HG03354 (cell line): ENCODE measurements around the gene MRFAP1L1.
A peak's percentile ranks its signal among the peaks of the same experiment; 100 is the strongest.
"Not testable (repeated sequence)": the region's sequence is repeated elsewhere in the genome, so short reads cannot be mapped to it uniquely, and the experiment has no call there.

ENCODE experiments used
- ATAC-seq: cut with Tn5 transposase; IDR thresholded peaks from one replicate; pipeline ENCODE4 v1.9.1; 2021; ENCODE audit warnings: mild to moderate bottlenecking; ENCODE audit not compliant: unreplicated experiment, poor library complexity, severe bottlenecking

Gene MRFAP1L1

DNA sequence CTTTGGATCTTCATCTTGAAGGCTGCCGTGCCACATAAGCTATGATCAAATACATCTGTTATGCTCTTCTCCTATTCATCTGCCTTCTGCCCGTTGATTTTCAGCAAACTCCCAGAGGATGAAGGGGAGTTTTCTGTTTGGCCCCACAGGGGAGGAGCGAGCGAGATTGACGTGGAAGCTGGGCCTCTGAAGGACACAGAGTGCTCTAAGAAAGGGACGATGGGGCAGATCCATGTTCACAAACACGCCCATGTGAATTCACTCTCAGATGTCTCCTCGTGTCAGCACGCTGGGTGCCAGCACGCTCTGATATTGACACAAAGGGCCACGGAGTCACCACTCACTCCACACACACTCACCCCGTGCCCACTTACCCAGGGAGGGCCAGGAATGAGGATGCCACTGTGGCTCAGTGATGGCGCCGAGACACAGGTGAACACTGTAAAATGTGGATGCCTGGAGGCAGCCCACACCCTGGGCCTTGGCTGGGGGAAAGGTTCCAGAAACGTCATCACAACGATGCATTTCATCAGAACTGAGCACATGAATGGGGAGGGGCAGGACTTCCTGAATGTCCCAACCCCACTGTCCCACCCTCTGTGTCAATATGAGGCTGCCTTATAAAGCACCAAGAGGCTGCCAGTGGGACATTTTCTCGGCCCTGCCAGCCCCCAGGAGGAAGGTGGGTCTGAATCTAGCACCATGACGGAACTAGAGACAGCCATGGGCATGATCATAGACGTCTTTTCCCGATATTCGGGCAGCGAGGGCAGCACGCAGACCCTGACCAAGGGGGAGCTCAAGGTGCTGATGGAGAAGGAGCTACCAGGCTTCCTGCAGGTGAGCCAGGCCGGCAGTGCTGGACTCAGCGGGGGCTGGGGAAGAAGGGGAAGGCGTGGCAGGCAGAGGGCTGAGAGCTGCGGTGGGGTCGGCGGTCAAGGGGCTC lies 16.2 kb downstream of the MRFAP1L1 start, which contains the start of gene S100P:
S100P (plus strand) TSS at position 648 of the 946 bp plus-strand sequence; CDS start at position 703, 55 bp downstream.
- no peak for ATAC-seq

DNA sequence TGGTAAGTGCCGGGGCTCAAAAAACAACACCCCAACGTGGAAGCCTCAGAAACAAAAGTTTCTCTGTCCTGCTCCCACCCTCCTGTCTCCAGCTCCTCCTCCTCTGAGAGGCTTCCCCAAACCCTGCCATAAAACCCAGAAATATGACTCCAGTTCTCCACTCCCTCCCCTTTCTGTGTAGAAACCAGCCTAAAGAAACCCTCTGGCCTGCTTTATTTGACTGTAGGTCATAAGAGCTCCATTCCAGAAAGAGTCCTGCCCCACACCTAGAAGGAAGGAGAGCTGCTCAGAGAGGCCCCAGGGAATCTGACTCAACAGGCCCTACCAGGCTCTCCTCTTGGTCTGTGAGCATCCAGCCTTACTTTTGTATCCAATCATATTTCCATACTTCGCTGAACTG lies 16.9 kb downstream of the MRFAP1L1 start:
- no peak for ATAC-seq

DNA sequence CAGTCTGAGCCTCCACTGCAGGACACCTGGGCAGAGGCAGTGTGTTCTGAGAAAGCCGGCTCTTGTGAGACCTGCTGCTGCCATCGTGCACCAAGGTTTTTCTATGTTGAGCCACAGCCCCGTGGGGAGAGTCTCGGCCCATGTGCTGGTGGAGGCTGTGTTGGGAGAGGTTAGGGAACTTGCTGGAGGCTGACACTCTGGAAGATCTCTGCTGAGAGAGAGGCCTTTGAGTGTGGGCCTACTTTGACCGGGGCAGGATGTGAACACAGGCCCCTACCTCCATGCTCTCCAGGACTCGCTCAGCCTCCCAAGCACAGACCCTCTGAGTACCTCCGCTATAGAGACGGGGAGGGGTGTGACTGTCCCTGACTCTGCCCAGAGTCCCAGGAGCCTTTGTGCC lies 17.3 kb downstream of the MRFAP1L1 start:
- ATAC-seq: no peak

DNA sequence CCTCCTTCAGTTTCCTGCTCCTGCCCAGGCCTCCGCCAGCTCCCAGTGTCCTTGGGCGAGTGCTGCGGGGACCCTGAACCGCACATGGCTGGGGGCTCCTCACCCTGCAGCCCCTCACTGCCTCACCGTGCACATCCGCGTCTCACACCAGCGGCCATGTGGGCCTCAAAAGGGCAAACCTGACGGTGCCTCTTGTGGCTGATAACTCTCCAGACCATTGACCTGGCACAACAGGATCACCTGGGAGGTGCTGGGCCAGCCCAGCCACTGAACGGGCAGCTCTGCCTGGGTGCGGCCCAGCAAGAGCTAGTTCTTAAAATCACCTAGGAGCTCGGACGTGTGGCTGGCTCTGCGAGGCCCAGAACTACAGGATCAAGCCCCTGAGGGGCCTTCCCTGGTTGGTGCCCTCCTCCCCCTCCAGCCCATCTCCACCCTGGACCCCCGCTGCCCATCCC lies 20.1 kb downstream of the MRFAP1L1 start:
- ATAC-seq: no peak

DNA sequence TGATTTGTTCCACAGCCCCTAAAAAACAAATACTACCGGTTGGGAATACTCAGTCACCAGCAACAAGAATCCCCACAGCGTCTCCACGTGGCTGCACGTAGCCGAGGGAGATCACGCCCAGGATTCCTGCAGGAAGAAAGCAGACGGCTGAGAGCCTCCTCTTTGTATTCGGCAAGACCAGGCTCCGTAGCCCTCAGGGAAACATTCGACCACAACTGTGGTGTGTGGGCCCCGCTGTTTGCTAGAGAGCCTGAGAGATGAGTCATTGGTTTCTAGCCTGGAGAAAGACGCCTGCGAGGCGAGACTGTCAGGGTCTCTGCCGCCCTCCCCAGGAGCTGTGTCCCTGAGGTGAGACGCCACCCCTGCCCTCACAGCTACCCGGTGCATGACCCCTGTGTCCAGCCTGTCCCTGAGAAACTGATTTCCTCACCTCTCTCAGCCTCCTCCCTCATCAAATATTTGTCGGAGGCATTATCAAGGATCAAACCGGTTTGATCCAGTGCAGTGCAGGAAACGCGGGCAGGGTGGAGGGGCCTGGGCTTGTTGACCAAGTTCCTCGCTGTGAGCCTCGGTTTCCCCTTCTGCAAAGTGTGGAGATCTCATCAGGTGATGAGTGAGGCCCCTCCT lies 20.7 kb downstream of the MRFAP1L1 start:
- ATAC-seq: peak; percentile 84

DNA sequence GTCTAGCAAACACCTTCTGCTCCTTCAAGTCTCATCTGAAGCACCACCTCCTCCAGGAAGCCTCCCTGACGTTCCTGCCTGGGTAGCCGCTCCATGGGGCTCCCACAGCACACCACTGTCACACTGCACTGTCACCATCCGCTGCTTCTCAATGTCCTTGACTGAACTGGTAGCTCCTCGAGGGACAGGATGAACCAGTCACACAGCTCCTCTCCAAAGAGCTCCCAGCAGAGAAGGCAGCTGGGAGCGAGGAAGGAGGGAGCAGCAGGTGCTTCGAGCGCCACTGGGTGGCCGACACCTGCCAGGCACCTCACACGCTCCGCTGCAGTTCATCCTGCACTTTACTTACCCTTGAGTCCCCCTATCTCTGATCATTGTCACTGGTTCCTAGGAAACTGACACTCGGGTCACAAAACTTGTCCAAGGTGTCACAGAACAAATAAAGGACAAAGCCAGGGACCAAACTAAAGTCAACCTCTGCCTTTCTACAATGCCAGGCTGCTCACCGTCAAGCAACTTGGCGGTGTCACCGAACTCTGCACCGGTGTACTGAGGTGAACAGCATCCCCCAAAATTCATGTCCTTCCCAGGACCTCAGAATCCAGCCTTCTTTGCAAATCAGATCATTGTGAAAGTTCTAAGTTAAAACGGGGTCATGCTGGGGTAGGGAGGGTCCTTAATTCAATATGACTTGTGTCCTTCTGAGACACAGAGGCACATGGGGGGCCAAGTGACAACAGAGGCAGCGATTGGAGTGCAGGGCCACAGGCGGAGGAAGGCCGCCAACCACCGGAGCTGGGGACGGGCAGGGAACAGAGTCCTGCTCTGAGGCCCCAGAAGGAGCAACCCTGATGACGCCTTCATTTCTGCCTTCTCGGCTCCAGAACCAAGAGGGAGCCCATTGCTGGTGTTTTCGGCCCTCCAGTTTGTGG lies 21.5 kb downstream of the MRFAP1L1 start:
- ATAC-seq: no peak

DNA sequence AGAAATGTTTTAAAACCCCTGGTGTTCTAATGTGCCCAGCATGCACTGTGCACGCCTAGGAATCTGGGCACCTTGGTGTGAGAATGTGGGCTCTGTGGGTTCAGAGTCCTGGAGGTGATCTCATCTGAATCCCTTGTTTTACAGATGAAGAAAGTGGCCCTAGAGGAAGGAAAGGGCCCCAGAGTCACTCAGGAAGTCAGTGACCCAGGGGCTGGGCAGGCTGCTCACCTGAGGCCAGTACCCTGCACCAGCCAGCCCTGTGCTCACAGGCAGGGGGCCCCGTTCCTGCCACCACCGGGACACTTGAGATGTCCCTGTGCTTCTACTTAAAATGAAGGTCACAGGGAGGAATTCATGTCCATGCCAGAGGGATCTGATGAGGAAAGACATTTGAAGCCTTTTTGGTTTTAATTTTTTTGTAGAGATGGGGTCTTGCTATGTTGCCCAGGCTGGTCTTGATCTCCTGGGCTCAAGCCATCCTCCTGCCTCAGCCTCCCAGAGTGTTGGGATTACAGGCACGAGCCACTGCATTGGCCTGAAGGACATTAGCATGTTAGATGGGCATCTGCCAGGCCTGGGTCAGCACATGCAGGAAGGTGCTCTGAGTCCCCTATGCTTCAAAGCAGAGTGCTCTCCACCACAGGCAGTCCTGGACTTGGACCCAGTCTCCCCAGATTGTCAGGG lies 23.4 kb downstream of the MRFAP1L1 start:
- no peak for ATAC-seq

DNA sequence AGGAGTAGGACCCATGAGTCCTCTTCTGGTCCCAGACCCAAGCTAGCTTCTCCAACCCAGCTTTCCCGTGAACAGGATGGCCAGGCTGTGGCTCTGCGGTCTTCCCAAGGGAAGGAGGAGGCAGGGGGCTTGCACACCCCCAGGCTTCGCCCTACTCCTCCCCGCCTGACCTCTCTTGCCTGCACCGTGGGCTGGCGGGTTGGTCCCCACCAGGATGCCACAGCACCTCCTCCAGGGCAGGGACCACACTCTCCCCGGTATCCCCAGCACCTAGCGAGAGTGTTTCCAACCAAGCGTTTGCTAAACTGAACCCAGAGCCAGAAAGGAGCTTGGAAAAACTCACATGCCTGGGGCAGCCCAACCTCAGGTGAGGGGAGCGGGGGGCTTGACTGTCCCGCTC lies 25.0 kb downstream of the MRFAP1L1 start:
- no peak for ATAC-seq

DNA sequence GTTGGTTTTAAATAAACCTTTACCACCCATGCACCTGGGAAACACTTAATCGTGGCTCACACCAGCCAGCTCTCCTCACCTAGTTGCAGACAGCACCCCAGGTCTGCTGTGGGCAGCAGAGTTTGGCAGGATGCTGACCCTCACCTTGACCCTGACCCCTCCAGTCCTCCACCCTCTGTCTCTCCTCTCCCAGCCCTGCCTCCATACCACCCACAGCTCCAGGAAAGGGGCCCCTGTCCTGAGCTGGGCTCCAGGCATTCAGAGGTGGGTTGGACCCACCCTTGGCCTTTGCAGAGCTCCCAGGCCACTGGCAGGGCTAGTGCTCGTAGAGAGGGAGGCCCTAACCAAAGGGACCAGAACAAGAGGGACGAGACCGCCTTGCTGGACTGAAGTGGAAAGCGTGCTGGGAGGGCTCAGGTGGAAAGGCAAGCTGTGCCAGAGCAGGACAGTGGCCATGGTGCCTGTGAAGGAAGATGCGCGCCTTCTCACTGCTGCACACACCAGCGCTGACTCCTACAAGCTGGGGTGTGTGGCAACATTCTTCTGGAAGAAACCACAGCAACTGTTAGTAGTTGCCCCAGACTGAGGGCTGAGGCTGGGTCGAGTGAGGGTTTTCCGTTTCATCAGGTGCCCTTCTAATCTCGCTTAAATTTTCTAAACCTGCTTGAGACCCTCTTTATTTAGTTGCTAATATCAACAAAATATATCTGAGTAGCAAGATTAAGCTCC lies 26.6 kb downstream of the MRFAP1L1 start:
- no peak for ATAC-seq

DNA sequence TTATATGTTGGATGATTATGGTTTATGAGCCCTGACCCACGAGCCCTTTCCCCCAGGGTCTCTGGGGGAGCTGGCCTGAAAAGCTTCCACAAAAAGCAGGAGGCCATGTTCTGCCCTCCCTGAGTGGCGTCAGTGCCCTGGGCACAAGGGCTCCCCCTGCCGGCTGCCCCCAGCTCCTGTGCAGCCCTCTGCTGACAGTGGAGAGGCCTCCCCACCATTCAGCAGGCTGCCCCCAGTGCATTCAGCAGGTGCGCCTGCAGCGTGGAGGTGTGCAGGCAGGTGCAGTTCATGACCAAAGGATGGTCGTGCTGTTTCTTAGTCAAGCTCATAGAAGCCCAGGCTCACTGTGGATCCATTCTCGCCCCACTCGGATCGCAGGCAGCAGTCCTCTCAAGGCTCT lies 28.5 kb downstream of the MRFAP1L1 start:
- ATAC-seq: no peak

DNA sequence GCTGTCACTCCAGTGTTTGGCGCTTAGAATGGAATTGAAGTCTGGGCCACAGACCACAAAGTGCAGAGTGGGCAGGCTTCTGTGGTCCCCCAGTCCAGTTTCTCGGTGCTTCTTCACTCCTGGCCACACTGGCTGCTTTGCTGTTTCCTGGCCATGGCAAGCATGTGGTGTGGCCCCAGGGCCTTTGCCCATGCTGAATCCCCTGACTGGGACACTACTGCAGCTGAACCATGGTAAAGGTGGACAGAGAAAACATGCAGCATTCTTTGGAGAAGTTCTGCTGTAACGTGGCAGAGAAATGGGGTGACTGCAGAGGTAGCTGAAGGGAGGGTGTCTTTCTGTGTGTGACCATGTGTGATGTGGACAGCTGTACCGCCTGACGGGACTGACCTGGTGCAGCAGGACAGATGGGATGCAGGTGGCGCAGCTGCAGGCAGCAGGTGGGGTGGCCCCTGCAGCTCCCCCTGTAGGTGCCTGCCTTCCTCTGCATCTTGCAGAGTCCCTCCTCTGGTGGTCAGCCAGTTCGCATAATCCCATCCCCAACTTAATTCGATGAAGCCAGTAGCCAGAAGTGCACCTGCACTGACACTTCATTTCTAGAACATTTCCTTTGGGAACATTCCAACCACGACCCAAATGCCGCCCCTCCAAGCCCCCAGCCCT lies 29.2 kb downstream of the MRFAP1L1 start:
- no peak for ATAC-seq

DNA sequence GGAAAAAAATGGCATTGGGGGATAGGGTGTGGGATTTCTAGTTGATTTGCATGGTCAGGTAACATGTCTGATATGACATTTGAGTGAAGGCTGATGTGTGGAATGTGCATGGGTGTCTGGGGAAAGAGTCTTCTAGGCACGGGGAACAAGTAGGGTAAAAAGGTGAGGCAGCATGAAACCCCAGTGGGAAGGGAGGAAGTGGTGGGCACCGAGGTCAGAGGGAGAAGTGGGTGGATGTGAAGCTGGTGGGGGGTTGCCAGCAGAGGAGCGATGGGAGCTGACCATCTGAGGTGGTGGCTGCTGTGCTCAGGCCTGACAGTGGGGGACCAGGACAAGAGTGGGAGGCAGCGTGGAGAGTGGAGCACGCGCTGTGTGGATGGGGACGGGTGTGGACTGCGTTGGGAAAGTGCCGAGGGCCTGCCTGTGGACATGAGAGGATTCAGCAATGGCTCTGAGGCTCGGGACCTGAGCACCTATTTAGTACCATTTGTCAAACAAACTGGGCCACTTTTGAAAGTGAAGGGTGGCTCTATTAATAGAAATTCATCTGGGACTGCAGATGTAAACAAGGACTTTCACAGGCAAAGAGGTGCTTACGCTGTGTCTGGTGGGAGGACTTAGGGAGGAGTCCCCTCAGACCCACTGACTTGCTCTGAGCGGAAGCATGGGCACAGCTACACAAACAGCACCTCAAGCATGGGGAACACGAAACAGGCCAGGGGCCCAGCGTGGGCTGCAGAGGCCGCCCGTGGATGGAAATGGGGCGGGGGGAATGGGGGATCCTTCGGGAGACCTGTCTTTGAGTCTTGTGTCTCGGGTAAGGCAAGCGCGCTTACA lies 32.7 kb downstream of the MRFAP1L1 start:
- no peak for ATAC-seq

DNA sequence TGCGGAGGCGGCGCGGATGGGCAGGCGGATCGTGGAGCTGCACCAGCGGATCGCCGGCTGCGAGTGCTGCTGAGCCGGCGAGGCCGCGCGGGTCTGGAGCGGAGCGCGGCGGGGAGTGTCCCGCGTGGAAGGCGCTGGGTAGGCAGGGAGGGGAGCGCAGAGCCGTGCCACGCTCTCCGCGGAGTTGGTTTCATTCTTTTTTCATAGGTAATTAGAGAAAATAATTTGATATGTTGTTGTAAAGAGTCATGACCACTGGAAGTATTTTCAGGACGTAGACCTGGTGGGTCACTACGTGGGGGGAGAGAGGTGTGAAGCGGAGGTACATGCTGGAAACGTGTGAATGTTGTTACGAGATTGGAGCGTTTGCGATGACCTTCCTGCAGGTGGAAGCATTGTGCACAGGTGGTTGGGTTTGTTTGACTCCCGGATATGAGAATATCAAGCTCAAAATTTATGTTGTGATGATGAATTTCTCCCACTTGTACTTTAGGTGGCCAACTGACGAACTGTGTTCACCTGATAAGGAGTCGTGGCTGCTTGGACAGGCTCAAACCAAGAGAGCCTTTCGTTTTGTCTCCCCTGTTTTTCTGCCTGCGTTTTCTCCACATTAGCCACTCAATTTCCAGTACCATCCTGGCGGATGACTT lies 35.0 kb downstream of the MRFAP1L1 start:
- peak; percentile 47 for ATAC-seq

DNA sequence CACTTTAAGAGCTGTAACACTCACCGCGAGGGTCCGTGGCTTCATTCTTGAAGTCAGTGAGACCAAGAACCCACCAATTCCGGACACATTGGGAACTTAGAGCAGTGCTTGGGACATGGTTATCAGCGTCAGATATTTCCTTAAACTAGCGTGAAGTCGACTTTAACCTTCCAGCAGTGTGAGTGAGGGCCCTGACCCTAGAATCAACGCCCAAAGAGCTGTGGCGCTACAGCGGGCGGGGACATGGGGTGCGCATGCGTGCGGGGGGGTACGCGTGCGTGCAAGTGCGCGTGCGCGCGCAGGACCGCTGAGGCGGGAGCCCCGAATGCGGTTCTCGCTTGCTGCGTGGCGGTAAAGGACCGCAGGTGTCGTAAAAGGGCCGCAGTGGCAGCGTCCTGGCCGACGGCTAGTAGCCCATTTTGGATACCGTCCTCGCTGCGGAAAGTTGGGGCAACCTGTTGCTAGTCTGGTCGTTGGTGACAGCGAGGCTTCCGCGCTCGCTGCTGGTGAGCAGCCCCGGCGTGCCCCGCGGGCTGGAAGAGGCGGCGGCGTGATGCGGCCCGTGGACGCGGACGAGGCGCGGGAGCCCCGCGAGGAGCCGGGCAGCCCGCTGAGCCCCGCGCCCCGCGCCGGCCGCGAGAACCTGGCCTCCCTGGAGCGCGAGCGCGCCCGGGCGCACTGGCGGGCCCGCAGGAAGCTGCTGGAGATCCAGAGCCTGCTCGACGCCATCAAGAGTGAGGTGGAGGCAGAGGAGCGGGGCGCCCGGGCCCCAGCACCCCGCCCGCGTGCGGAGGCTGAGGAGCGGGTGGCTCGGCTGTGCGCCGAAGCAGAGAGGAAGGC lies 35.8 kb downstream of the MRFAP1L1 start:
- ATAC-seq: peak; percentile 81

DNA sequence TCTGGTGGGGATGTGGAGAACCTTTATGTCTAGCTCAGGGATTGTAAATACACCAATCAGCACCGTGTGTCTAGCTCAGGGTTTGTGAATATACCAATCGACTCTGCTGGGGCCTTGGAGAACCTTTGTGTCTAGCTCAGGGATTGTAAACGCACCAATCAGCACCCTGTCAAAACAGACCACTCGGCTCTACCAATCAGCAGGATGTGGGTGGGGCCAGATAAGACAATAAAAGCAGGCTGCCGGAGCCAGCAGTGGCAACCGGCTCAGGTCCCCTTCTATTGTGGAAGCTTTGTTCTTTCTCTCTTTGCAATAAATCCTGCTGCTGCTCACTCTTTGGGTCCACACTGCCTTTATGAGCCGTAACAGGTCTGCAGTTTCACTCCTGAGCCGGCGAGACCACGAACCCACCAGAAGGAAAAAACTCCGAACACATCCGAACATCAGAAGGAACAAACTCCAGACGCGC lies 36.4 kb downstream of the MRFAP1L1 start:
- not testable (repeated sequence) for ATAC-seq
